Colon (tissue), 2 donors: ENCODE results near the gene IQGAP2.

Experiments
- FAIRE-seq: peaks from 2 replicates; lab custom pipeline; 2012; peaks lifted over from hg19 to GRCh38; lab: Jason Lieb, UNC
- donor health status: control.
- donor health status: control.

Gene IQGAP2

DNA sequence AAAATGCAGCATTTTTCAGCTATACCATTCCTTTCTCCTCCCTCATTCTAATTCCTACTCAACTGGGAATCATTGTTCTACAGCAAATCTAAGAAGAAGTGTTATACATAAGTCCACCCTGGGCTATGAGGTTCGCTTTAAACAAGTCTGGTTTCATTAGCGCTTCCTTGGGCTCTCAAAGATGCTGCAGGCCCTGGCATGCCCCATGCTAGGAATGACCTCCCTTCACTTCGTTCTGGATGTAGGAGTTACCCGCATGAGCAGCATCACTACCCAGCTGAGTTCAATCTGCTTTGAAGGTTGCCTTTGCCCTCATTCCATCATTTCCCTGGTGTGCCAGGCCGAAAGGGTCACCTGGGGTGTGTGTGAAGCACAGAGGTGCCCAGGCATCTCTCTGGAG is 348.2 kb downstream of the IQGAP2 start:
- no peak for FAIRE-seq

DNA sequence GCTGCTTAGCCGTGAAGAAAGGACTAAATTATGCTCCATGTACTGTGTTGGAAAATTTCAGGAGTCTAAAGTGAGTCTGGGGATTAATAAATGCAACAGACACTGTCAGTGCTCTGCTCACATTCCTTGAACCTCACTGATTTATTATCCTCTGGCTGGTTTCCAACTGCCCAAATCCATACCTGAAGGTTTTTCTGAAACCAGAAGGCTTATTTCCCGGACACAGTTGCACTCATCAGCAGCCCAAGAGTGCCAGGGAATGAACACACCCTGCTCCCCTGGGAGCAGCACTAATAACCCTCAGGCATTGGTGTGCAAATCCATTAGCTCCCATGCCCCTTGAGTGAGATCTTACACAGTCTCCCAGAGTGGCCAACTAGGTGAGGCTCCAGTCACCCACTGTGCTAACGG is 351.6 kb downstream of the IQGAP2 start:
- FAIRE-seq = no peak

DNA sequence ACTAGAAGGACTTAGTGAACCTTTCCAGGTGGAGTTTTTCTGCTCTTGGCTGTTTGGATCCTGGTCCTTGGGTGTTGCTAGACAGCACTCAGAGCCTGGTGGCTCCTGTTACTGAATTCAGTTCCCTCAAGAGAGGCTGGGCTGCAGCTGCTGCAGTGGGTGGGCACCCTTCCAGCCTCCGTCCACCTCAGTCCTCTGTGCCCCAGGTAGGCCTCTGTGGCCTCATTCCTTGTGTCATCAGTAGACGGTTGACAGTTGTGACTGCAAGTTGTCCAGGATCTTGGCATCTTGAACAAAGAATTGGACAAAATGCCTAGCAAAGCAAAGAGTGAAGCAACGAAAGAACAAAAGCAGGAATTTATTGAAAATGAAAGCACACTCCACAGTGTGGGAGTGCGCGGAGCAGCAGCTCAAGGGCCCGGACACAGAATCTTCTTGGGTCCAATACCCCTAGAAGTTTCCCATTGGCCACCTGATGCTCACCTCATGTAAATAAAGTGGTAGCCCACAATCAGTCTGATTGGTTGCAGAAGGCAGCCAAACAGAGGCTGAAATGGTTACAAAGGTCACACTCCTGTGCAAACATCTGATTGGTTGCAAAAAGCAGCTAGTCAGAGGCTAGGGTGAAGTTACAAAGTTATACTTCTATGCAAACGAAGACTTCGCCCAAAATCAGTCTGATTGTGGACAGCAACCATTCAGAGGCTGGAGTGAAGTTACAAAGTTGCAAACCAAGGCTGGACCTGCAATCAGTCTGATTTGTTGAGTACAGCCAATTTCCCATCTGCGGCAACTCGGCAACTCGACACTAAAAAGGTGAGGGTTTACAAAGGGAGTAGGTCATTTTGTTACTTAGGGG is 352.9 kb downstream of the IQGAP2 start:
- no peak for FAIRE-seq

DNA sequence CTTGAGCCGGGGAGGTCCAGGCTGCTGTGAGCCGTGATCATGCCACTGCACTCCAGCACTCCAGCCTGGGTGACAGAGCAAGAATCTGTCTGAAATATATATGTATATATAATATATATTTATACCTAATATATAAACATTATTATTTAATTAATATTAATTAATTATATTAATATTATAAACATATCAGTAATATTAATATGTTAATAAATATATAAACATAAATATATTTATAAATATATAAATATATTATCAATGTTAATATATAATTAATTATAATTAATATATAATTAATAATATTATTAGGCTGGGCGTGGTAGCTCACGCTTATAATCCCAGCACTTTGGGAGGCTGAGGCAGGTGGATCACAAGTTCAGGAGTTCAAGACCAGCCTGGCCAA is 354.0 kb downstream of the IQGAP2 start:
- peak; percentile 95 for FAIRE-seq
